ENCODE data around the gene FAM53B.

FAM53B gene

DNA sequence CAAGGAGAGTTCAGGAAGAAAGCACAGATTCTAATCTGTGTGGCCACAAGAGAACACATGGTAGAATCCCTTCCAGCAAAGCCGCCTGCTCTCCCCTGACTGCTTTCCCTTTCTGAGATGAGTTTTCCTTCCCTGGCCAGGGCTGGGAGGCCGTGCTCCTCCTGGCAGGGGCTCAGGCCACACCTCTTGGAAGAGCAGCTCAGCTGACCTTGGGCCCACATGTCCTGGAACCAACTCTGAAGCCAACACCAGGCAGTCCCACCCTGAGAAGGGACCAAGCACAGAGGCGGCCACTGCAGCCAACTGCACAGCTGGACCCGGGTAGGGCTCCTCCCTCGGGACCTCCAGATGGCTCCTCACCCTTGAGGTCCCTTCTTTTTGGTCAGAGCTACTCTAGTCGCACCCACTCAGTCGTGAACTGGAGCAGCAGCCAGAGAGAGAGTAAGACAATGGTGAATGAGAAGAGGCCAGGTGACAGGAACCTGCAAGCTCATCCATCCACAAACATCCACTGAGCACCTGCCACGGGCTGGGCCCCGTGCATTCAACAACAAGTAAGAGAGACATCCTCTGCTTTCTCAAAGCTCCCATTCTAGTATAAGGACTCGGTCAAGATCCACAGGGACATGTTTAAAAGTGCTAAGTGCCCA is 40.3 kb downstream of the FAM53B start (continued):
- TF ChIP-seq, protein P1, sequence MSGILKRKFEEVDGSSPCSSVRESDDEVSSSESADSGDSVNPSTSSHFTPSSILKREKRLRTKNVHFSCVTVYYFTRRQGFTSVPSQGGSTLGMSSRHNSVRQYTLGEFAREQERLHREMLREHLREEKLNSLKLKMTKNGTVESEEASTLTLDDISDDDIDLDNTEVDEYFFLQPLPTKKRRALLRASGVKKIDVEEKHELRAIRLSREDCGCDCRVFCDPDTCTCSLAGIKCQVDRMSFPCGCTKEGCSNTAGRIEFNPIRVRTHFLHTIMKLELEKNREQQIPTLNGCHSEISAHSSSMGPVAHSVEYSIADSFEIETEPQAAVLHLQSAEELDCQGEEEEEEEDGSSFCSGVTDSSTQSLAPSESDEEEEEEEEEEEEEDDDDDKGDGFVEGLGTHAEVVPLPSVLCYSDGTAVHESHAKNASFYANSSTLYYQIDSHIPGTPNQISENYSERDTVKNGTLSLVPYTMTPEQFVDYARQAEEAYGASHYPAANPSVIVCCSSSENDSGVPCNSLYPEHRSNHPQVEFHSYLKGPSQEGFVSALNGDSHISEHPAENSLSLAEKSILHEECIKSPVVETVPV (CRISPR knock-in tag; IDR thresholded peaks at IDR 0.05) = no peak
- TF ChIP-seq ZFP30 (CRISPR knock-in tag; IDR thresholded peaks at IDR 0.05) (no peak), CSDC2 (CRISPR knock-in tag; IDR thresholded peaks at IDR 0.05) (no peak)

DNA sequence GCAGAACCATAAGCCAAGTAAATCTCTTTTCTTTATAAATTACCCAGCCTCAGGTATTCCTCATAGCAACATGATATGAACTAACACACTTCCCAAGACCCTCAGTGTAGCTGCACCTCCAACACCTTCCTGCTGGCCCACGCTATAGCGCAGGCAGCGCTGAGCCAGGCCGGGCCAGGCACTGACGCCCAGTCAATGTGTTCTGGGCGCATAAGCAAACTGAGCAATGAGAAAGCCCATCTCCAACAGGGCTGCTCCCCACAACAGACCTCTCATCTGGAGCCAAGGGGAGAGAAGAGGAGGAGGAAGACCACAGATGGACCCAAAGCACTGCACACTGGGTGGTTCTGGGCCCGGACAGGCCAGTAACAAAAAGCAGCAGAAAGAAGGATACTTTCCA is 40.8 kb downstream of the FAM53B start:
- TF ChIP-seq CSDC2 (CRISPR knock-in tag; IDR thresholded peaks at IDR 0.05) = no peak
- TF ChIP-seq SNAI2 (CRISPR knock-in tag; IDR thresholded peaks at IDR 0.05) = no peak
- TF ChIP-seq, protein P1 (CRISPR knock-in tag; IDR thresholded peaks at IDR 0.05) = no peak
- TF ChIP-seq OSR1 (CRISPR knock-in tag; IDR thresholded peaks at IDR 0.05) = no peak
- no peak for TF ChIP-seq ZNF565 (CRISPR knock-in tag; conservative IDR thresholded peaks at IDR 0.05; ENCODE audit: low read depth)
- TF ChIP-seq, protein P2, sequence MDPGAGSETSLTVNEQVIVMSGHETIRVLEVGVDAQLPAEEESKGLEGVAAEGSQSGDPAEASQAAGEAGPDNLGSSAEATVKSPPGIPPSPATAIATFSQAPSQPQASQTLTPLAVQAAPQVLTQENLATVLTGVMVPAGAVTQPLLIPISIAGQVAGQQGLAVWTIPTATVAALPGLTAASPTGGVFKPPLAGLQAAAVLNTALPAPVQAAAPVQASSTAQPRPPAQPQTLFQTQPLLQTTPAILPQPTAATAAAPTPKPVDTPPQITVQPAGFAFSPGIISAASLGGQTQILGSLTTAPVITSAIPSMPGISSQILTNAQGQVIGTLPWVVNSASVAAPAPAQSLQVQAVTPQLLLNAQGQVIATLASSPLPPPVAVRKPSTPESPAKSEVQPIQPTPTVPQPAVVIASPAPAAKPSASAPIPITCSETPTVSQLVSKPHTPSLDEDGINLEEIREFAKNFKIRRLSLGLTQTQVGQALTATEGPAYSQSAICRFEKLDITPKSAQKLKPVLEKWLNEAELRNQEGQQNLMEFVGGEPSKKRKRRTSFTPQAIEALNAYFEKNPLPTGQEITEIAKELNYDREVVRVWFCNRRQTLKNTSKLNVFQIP (CRISPR knock-in tag; IDR thresholded peaks at IDR 0.05; ENCODE audit: borderline replicate concordance, low read depth) = no peak
- no peak for TF ChIP-seq PPARA (CRISPR knock-in tag; IDR thresholded peaks at IDR 0.05; ENCODE audit: borderline replicate concordance)
- TF ChIP-seq ARNTL (CRISPR knock-in tag; IDR thresholded peaks at IDR 0.05; ENCODE audit: borderline replicate concordance, low read depth) = no peak
- TF ChIP-seq GLIS3 (CRISPR knock-in tag; IDR thresholded peaks at IDR 0.05) = no peak
- TF ChIP-seq, protein P3, sequence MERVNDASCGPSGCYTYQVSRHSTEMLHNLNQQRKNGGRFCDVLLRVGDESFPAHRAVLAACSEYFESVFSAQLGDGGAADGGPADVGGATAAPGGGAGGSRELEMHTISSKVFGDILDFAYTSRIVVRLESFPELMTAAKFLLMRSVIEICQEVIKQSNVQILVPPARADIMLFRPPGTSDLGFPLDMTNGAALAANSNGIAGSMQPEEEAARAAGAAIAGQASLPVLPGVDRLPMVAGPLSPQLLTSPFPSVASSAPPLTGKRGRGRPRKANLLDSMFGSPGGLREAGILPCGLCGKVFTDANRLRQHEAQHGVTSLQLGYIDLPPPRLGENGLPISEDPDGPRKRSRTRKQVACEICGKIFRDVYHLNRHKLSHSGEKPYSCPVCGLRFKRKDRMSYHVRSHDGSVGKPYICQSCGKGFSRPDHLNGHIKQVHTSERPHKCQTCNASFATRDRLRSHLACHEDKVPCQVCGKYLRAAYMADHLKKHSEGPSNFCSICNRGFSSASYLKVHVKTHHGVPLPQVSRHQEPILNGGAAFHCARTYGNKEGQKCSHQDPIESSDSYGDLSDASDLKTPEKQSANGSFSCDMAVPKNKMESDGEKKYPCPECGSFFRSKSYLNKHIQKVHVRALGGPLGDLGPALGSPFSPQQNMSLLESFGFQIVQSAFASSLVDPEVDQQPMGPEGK (CRISPR knock-in tag; IDR thresholded peaks at IDR 0.05; ENCODE audit: borderline replicate concordance) = no peak
- TF ChIP-seq ZC3H10 (CRISPR knock-in tag; IDR thresholded peaks at IDR 0.05) = no peak
- TF ChIP-seq RARB (CRISPR knock-in tag; IDR thresholded peaks at IDR 0.05) = no peak
- TF ChIP-seq ISL1 (CRISPR knock-in tag; IDR thresholded peaks at IDR 0.05) = no peak
- TF ChIP-seq, protein P4, sequence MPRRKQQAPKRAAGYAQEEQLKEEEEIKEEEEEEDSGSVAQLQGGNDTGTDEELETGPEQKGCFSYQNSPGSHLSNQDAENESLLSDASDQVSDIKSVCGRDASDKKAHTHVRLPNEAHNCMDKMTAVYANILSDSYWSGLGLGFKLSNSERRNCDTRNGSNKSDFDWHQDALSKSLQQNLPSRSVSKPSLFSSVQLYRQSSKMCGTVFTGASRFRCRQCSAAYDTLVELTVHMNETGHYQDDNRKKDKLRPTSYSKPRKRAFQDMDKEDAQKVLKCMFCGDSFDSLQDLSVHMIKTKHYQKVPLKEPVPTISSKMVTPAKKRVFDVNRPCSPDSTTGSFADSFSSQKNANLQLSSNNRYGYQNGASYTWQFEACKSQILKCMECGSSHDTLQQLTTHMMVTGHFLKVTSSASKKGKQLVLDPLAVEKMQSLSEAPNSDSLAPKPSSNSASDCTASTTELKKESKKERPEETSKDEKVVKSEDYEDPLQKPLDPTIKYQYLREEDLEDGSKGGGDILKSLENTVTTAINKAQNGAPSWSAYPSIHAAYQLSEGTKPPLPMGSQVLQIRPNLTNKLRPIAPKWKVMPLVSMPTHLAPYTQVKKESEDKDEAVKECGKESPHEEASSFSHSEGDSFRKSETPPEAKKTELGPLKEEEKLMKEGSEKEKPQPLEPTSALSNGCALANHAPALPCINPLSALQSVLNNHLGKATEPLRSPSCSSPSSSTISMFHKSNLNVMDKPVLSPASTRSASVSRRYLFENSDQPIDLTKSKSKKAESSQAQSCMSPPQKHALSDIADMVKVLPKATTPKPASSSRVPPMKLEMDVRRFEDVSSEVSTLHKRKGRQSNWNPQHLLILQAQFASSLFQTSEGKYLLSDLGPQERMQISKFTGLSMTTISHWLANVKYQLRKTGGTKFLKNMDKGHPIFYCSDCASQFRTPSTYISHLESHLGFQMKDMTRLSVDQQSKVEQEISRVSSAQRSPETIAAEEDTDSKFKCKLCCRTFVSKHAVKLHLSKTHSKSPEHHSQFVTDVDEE (CRISPR knock-in tag; IDR thresholded peaks at IDR 0.05) = no peak
- TF ChIP-seq ZNF70 (CRISPR knock-in tag; IDR thresholded peaks at IDR 0.05) = no peak
- TF ChIP-seq TOX (CRISPR knock-in tag; IDR thresholded peaks at IDR 0.05; ENCODE audit: borderline replicate concordance) = no peak
- no peak for TF ChIP-seq TCF4 (CRISPR knock-in tag; IDR thresholded peaks at IDR 0.05; ENCODE audit: borderline replicate concordance)
- no peak for TF ChIP-seq ZFP3 (CRISPR knock-in tag; IDR thresholded peaks at IDR 0.05)
- TF ChIP-seq, protein P5, sequence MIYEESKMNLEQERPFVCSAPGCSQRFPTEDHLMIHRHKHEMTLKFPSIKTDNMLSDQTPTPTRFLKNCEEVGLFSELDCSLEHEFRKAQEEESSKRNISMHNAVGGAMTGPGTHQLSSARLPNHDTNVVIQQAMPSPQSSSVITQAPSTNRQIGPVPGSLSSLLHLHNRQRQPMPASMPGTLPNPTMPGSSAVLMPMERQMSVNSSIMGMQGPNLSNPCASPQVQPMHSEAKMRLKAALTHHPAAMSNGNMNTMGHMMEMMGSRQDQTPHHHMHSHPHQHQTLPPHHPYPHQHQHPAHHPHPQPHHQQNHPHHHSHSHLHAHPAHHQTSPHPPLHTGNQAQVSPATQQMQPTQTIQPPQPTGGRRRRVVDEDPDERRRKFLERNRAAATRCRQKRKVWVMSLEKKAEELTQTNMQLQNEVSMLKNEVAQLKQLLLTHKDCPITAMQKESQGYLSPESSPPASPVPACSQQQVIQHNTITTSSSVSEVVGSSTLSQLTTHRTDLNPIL (CRISPR knock-in tag; IDR thresholded peaks at IDR 0.05; ENCODE audit: low read depth) = no peak
- no peak for ATAC-seq

All from SK-N-SH treated with all-trans-retinoic acid at 6 μM for 48 hours (cell line).